HepG2 (cell line): ENCODE data around the gene FCHSD1. TPM values are rescaled to one million over a fixed set of nuclear protein-coding genes. Genes with fewer than 3 reads are reported as not detected.

Experiments used
- CHCHD3 ChIP-seq: sonication (generic); formaldehyde crosslinking; IDR thresholded peaks from 2 replicates; pipeline ENCODE4 v1.8.0; 2022; ENCODE audit warnings: mild to moderate bottlenecking, missing genetic modification reagents, moderate library complexity
- HOXA9 ChIP-seq: sonication (generic); formaldehyde crosslinking; IDR thresholded peaks from 2 replicates; pipeline ENCODE4 v1.8.1; 2022; ENCODE audit warnings: missing genetic modification reagents, mild to moderate bottlenecking, moderate library complexity, borderline replicate concordance
- IRX3 ChIP-seq: sonication (generic); formaldehyde crosslinking; IDR thresholded peaks from 2 replicates; pipeline ENCODE4 v1.8.1; 2023; ENCODE audit warnings: mild to moderate bottlenecking, low read depth, missing genetic modification reagents, borderline replicate concordance
- KDM5B ChIP-seq: sonication (generic); formaldehyde crosslinking; IDR thresholded peaks from 2 replicates; pipeline ENCODE4 v1.4.0; 2020; ENCODE audit warnings: missing genetic modification reagents, mild to moderate bottlenecking, borderline replicate concordance
- KLF6 ChIP-seq: IDR thresholded peaks from 2 replicates; pipeline ENCODE4 v1.8.0; 2016; ENCODE audit warnings: missing biosample characterization, missing genetic modification reagents
- PCBP1 ChIP-seq: fragments of 200-400 bp; formaldehyde crosslinking; IDR thresholded peaks from 2 replicates; pipeline ENCODE4 v1.6.1; 2017; ENCODE audit warnings: mild to moderate bottlenecking, low read depth, low read length, borderline replicate concordance
- SIN3B ChIP-seq: fragments of 150-350 bp; IDR thresholded peaks from 2 replicates; pipeline ENCODE4 v1.6.1; 2014; ENCODE audit warnings: low read length
- SNRNP70 ChIP-seq: fragments of 200-400 bp; formaldehyde crosslinking; IDR thresholded peaks from 2 replicates; pipeline ENCODE4 v1.6.1; 2017; ENCODE audit warnings: mild to moderate bottlenecking, low read depth, low read length, moderate library complexity
- SPEN ChIP-seq: sonication (generic); formaldehyde crosslinking; IDR thresholded peaks from 2 replicates; pipeline ENCODE4 v1.5.1; 2020; ENCODE audit warnings: low read depth, mild to moderate bottlenecking, missing genetic modification reagents
- TIGD3 ChIP-seq: sonication (generic); formaldehyde crosslinking; IDR thresholded peaks from 2 replicates; pipeline ENCODE4 v1.5.1; 2020; ENCODE audit warnings: mild to moderate bottlenecking, missing genetic modification reagents, borderline replicate concordance
- ZNF234 ChIP-seq: sonication (generic); formaldehyde crosslinking; conservative IDR thresholded peaks from 2 replicates; pipeline ENCODE4 v1.5.1; 2020; ENCODE audit warnings: mild to moderate bottlenecking, missing genetic modification reagents
- ZNF260 ChIP-seq: sonication (generic); formaldehyde crosslinking; IDR thresholded peaks from 2 replicates; pipeline ENCODE4 v1.4.0; 2020; ENCODE audit warnings: missing genetic modification reagents, low read depth, mild to moderate bottlenecking, borderline replicate concordance
- ZNF264 ChIP-seq: sonication (generic); formaldehyde crosslinking; IDR thresholded peaks from 2 replicates; pipeline ENCODE4 v1.4.0; 2020; ENCODE audit warnings: missing genetic modification reagents
- ZNF549 ChIP-seq: sonication (generic); formaldehyde crosslinking; IDR thresholded peaks from 2 replicates; pipeline ENCODE4 v1.5.0; 2020; ENCODE audit warnings: missing genetic modification reagents
- polyA plus RNA-seq, 8 experiments: library from polyadenylated mRNA; depleted of rRNA in 3 of 8; stranded (reverse) in 7 of 8; unstranded in 1 of 8; fragments of >200 nt; fragmentation: Illumina TruSeq in 4 of 8; extraction: Trizol in 4 of 8; gene quantifications; 2 replicates each; pipeline versions ENCODE4 v1.2.1 to v1.2.3, GENCODE V29; 2011 to 2016; ENCODE audit warnings: low read depth in 4 of 8, missing spikeins in 1 of 8, mixed read lengths in 1 of 8; ENCODE audit not compliant: insufficient read depth in 1 of 8
- total RNA-seq, 5 experiments: library from RNA; depleted of rRNA; stranded (reverse); fragments of >200 nt; fragmentation: Illumina TruSeq; extraction: Trizol; gene quantifications; 2 replicates each; pipeline ENCODE4 v1.2.3, GENCODE V29; 2016; ENCODE audit warnings: low read depth in 1 of 5
- TF ChIP-seq, protein P1 (sequence below): sonication (generic); formaldehyde crosslinking; IDR thresholded peaks from 2 replicates; pipeline ENCODE4 v1.5.0; 2020; ENCODE audit warnings: mild to moderate bottlenecking, missing genetic modification reagents, borderline replicate concordance
- TF ChIP-seq, protein P2 (sequence below): fragments of 450-650 bp; IDR thresholded peaks from 2 replicates; pipeline ENCODE4 v1.6.1; 2017; ENCODE audit warnings: mild to moderate bottlenecking

The FCHSD1 gene
- total and polyA plus RNA-seq, 2 of the 13 experiments (the other 11 are each of a cell fraction or from before 2014, with no cell fraction given): 5.5 to 15.4 TPM

- TF ChIP-seq, protein P1, sequence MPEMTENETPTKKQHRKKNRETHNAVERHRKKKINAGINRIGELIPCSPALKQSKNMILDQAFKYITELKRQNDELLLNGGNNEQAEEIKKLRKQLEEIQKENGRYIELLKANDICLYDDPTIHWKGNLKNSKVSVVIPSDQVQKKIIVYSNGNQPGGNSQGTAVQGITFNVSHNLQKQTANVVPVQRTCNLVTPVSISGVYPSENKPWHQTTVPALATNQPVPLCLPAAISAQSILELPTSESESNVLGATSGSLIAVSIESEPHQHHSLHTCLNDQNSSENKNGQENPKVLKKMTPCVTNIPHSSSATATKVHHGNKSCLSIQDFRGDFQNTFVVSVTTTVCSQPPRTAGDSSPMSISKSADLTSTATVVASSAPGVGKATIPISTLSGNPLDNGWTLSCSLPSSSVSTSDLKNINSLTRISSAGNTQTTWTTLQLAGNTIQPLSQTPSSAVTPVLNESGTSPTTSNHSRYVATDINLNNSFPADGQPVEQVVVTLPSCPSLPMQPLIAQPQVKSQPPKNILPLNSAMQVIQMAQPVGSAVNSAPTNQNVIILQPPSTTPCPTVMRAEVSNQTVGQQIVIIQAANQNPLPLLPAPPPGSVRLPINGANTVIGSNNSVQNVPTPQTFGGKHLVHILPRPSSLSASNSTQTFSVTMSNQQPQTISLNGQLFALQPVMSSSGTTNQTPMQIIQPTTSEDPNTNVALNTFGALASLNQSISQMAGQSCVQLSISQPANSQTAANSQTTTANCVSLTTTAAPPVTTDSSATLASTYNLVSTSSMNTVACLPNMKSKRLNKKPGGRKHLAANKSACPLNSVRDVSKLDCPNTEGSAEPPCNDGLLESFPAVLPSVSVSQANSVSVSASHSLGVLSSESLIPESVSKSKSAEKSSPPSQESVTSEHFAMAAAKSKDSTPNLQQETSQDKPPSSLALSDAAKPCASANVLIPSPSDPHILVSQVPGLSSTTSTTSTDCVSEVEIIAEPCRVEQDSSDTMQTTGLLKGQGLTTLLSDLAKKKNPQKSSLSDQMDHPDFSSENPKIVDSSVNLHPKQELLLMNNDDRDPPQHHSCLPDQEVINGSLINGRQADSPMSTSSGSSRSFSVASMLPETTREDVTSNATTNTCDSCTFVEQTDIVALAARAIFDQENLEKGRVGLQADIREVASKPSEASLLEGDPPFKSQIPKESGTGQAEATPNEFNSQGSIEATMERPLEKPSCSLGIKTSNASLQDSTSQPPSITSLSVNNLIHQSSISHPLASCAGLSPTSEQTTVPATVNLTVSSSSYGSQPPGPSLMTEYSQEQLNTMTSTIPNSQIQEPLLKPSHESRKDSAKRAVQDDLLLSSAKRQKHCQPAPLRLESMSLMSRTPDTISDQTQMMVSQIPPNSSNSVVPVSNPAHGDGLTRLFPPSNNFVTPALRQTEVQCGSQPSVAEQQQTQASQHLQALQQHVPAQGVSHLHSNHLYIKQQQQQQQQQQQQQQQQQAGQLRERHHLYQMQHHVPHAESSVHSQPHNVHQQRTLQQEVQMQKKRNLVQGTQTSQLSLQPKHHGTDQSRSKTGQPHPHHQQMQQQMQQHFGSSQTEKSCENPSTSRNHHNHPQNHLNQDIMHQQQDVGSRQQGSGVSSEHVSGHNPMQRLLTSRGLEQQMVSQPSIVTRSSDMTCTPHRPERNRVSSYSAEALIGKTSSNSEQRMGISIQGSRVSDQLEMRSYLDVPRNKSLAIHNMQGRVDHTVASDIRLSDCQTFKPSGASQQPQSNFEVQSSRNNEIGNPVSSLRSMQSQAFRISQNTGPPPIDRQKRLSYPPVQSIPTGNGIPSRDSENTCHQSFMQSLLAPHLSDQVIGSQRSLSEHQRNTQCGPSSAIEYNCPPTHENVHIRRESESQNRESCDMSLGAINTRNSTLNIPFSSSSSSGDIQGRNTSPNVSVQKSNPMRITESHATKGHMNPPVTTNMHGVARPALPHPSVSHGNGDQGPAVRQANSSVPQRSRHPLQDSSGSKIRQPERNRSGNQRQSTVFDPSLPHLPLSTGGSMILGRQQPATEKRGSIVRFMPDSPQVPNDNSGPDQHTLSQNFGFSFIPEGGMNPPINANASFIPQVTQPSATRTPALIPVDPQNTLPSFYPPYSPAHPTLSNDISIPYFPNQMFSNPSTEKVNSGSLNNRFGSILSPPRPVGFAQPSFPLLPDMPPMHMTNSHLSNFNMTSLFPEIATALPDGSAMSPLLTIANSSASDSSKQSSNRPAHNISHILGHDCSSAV (CRISPR knock-in tag): no peak
- TF ChIP-seq SPEN (CRISPR knock-in tag): no peak
- TF ChIP-seq PCBP1: no peak
- TF ChIP-seq ZNF549 (CRISPR knock-in tag): no peak
- no peak for TF ChIP-seq ZNF264 (CRISPR knock-in tag)
- TF ChIP-seq KLF6: peak; percentile 26; the same call in 1 of the 2 replicates
- TF ChIP-seq TIGD3 (CRISPR knock-in tag): no peak
- no peak for TF ChIP-seq SNRNP70
- no peak for TF ChIP-seq ZNF234
- no peak for TF ChIP-seq SIN3B
- no peak for TF ChIP-seq ZNF260 (CRISPR knock-in tag)
- TF ChIP-seq IRX3 (CRISPR knock-in tag): peak; percentile 56; the same call in 1 of the 2 replicates
- TF ChIP-seq CHCHD3 (CRISPR knock-in tag): no peak
- TF ChIP-seq KDM5B: peak; percentile 62; the same call in 1 of the 2 replicates
- TF ChIP-seq, protein P2, sequence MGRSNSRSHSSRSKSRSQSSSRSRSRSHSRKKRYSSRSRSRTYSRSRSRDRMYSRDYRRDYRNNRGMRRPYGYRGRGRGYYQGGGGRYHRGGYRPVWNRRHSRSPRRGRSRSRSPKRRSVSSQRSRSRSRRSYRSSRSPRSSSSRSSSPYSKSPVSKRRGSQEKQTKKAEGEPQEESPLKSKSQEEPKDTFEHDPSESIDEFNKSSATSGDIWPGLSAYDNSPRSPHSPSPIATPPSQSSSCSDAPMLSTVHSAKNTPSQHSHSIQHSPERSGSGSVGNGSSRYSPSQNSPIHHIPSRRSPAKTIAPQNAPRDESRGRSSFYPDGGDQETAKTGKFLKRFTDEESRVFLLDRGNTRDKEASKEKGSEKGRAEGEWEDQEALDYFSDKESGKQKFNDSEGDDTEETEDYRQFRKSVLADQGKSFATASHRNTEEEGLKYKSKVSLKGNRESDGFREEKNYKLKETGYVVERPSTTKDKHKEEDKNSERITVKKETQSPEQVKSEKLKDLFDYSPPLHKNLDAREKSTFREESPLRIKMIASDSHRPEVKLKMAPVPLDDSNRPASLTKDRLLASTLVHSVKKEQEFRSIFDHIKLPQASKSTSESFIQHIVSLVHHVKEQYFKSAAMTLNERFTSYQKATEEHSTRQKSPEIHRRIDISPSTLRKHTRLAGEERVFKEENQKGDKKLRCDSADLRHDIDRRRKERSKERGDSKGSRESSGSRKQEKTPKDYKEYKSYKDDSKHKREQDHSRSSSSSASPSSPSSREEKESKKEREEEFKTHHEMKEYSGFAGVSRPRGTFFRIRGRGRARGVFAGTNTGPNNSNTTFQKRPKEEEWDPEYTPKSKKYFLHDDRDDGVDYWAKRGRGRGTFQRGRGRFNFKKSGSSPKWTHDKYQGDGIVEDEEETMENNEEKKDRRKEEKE: no peak
- TF ChIP-seq HOXA9 (CRISPR knock-in tag): peak; percentile 78; the same call in 1 of the 2 replicates
Measured at GRCh38 chr5:141637123-141637766, 14.0 kb downstream of the FCHSD1 start (continued).
